Hepatocyte (in vitro differentiated cells): ENCODE results near the gene STK32A. TPM values are rescaled to one million over a fixed set of nuclear protein-coding genes. Genes with fewer than 3 reads are reported as not detected.

Experiments used
- DNase-seq: peaks from one replicate; pipeline ENCODE4 v3.0.0-alpha.2; 2016; ENCODE audit warnings: low spot score
- H2AFZ ChIP-seq: fragments of 200-600 bp; sonication (generic); 2 replicates; pipeline ENCODE4 v1.6.0; 2016; ENCODE audit warnings: antibody characterized with exemption, mild to moderate bottlenecking
- H3K27ac ChIP-seq: fragments of 200-600 bp; sonication (generic); 2 replicates; pipeline ENCODE4 v1.5.1; 2016; ENCODE audit warnings: mild to moderate bottlenecking
- H3K27me3 ChIP-seq: fragments of 200-600 bp; sonication (generic); 2 replicates; pipeline ENCODE4 v1.6.1; 2016
- H3K36me3 ChIP-seq: fragments of 200-600 bp; sonication (generic); replicated peaks from 2 replicates; pipeline ENCODE4 v1.5.1; 2016; ENCODE audit warnings: low read depth; ENCODE audit not compliant: insufficient read depth
- H3K4me1 ChIP-seq: fragments of 200-600 bp; sonication (generic); 2 replicates; pipeline ENCODE4 v1.5.1; 2016; ENCODE audit warnings: mild to moderate bottlenecking, moderate library complexity; ENCODE audit not compliant: insufficient read depth
- H3K4me2 ChIP-seq: fragments of 200-600 bp; sonication (generic); 2 replicates; pipeline ENCODE4 v1.6.0; 2016
- H3K4me3 ChIP-seq: fragments of 200-600 bp; sonication (generic); 2 replicates; pipeline ENCODE4 v1.5.1; 2016; ENCODE audit warnings: mild to moderate bottlenecking
- H3K79me2 ChIP-seq: fragments of 200-600 bp; sonication (generic); 2 replicates; pipeline ENCODE4 v1.6.0; 2017; ENCODE audit warnings: mild to moderate bottlenecking
- H3K9me2 ChIP-seq: fragments of 200-600 bp; sonication (generic); replicated peaks from 2 replicates; pipeline ENCODE4 v1.6.0; 2017; ENCODE audit warnings: mild to moderate bottlenecking; ENCODE audit not compliant: insufficient read depth
- H3K9me3 ChIP-seq: fragments of 200-600 bp; sonication (generic); 2 replicates; pipeline ENCODE4 v1.5.1; 2016; ENCODE audit warnings: low read depth, mild to moderate bottlenecking
- H4K20me1 ChIP-seq: fragments of 200-600 bp; sonication (generic); 2 replicates; pipeline ENCODE4 v1.6.0; 2016; ENCODE audit warnings: mild to moderate bottlenecking; ENCODE audit not compliant: insufficient read depth, poor library complexity, severe bottlenecking
- CTCF ChIP-seq: fragments of 200-600 bp; sonication (generic); IDR thresholded peaks from 2 replicates; pipeline ENCODE4 v1.5.1; 2016; ENCODE audit warnings: antibody characterized with exemption, mild to moderate bottlenecking; ENCODE audit not compliant: poor library complexity
- EZH2 ChIP-seq: fragments of 200-600 bp; sonication (generic); IDR thresholded peaks from 2 replicates; pipeline ENCODE4 v1.6.1; 2016; ENCODE audit warnings: antibody characterized with exemption, mild to moderate bottlenecking, borderline replicate concordance
- EZH2phosphoT487 ChIP-seq: fragments of 200-600 bp; sonication (generic); IDR thresholded peaks from one replicate; pipeline ENCODE4 v1.6.1; 2018; ENCODE audit warnings: antibody characterized with exemption, mild to moderate bottlenecking, low read depth, moderate library complexity; ENCODE audit not compliant: unreplicated experiment, severe bottlenecking
- WGBS: methylation state at CpG from one replicate; pipeline ENCODE4 v1.1.6; 2016; ENCODE audit warnings: low lambda C conversion rate; ENCODE audit errors: missing lambda C conversion rate; 5-methylcytosine and 5-hydroxymethylcytosine counted together
- polyA plus RNA-seq: library from polyadenylated mRNA; unstranded; fragments of >200 nt; fragmentation: Nextera tagmentation; extraction: Ambion mirVana; gene quantifications from 2 replicates; pipeline ENCODE4 v1.2.1, GENCODE V29; 2016
- total RNA-seq: library from RNA; depleted of rRNA; stranded (reverse); fragments of >200 nt; gene quantifications from 2 replicates; pipeline ENCODE4 v1.2.3, GENCODE V29; 2014

STK32A gene
- total and polyA plus RNA-seq, 2 experiments from 2014 or later = 2.3 to 2.6 TPM

GRCh38 chr5:147290261-147290660, 55.4 kb downstream of the STK32A start:
- H3K36me3 ChIP-seq = no peaks in the 10 kb centered on the region
- no peaks in the 10 kb centered on the region for H3K79me2 ChIP-seq
- H3K4me2 ChIP-seq = no peak overlapping the region
- no peaks in the 10 kb centered on the region for H4K20me1 ChIP-seq
- 67% methylated on average over 2 of the region's 2 CpGs for WGBS
- H3K9me3 ChIP-seq = no peaks in the 10 kb centered on the region
- H3K9me2 ChIP-seq = no peaks in the 10 kb centered on the region
- H2AFZ ChIP-seq = no peak overlapping the region
- no peak for TF ChIP-seq EZH2phosphoT487
- no peak for TF ChIP-seq EZH2
- H3K4me3 ChIP-seq = no peak overlapping the region
- DNase-seq = no peak
- H3K27me3 ChIP-seq = no peaks in the 10 kb centered on the region
- no peak overlapping the region for H3K27ac ChIP-seq
- no peaks in the 10 kb centered on the region for H3K4me1 ChIP-seq

- Histone ChIP-seq H2AFZ (no peak overlapping the region), H3K4me2 (no peak overlapping the region), H3K4me3 (no peak overlapping the region), H4K20me1 (no peaks in the 10 kb centered on the region), H3K27me3 (no peaks in the 10 kb centered on the region), H3K27ac (no peak overlapping the region), H3K9me3 (no peaks in the 10 kb centered on the region), H3K4me1 (no peaks in the 10 kb centered on the region), H3K9me2 (no peaks in the 10 kb centered on the region), H3K79me2 (no peaks in the 10 kb centered on the region), H3K36me3 (no peaks in the 10 kb centered on the region)
- TF ChIP-seq CTCF (no peak), EZH2phosphoT487 (no peak), EZH2 (no peak)
- DNase-seq = no peak
- 80% methylated on average over 6 of the region's 6 CpGs for WGBS
Measured at GRCh38 chr5:147303251-147303650, 68.4 kb downstream of the STK32A start.

GRCh38 chr5:147303976-147304375, 69.2 kb downstream of the STK32A start:
- Histone ChIP-seq H3K27me3 (no peaks in the 10 kb centered on the region), H3K4me2 (no peak overlapping the region), H2AFZ (no peak overlapping the region), H4K20me1 (no peaks in the 10 kb centered on the region), H3K9me2 (no peaks in the 10 kb centered on the region), H3K36me3 (no peaks in the 10 kb centered on the region), H3K27ac (no peak overlapping the region), H3K4me3 (no peak overlapping the region), H3K9me3 (no peaks in the 10 kb centered on the region), H3K79me2 (no peaks in the 10 kb centered on the region), H3K4me1 (no peaks in the 10 kb centered on the region)
- DNase-seq = no peak
- WGBS = 85% methylated on average over 2 of the region's 2 CpGs
- TF ChIP-seq EZH2phosphoT487 (no peak), EZH2 (no peak), CTCF (no peak)

GRCh38 chr5:147305147-147305546, 70.3 kb downstream of the STK32A start:
- Histone ChIP-seq H3K27me3 (no peaks in the 10 kb centered on the region), H3K4me3 (no peak overlapping the region), H3K36me3 (no peaks in the 10 kb centered on the region), H2AFZ (no peak overlapping the region), H4K20me1 (no peaks in the 10 kb centered on the region), H3K4me1 (no peaks in the 10 kb centered on the region), H3K27ac (no peak overlapping the region), H3K79me2 (no peaks in the 10 kb centered on the region), H3K9me3 (no peaks in the 10 kb centered on the region), H3K9me2 (no peaks in the 10 kb centered on the region), H3K4me2 (no peak overlapping the region)
- TF ChIP-seq EZH2 (no peak), CTCF (no peak), EZH2phosphoT487 (no peak)
- no peak for DNase-seq
- 92% methylated on average over 9 of the region's 9 CpGs for WGBS
